AG20443 (cell line): ENCODE measurements around the gene GPR35.

Experiments used
- DNase-seq: peaks from one replicate; pipeline ENCODE4 v3.0.0; 2012; ENCODE audit warnings: low spot score, mixed read lengths

Gene GPR35

GRCh38 chr2:240623531-240624010 lies 1.7 kb upstream of the GPR35 start:
- DNase-seq, result no peak

GRCh38 chr2:240624011-240624949 lies 1.0 kb upstream of the GPR35 start:
- DNase-seq, result no peak

GRCh38 chr2:240626531-240627300 lies 1.4 kb downstream of the GPR35 start:
- DNase-seq, result no peak

GRCh38 chr2:240627736-240628506 lies 2.6 kb downstream of the GPR35 start:
- no peak for DNase-seq

GRCh38 chr2:240628507-240628807 lies 3.2 kb downstream of the GPR35 start:
- DNase-seq, result no peak

GRCh38 chr2:240628808-240629618 lies 3.7 kb downstream of the GPR35 start:
- no peak for DNase-seq

GRCh38 chr2:240629619-240629967 lies 4.3 kb downstream of the GPR35 start:
- no peak for DNase-seq

GRCh38 chr2:240629968-240630770 lies 4.9 kb downstream of the GPR35 start:
- no peak for DNase-seq

GRCh38 chr2:240630771-240631547 lies 5.7 kb downstream of the GPR35 start:
- DNase-seq, result no peak

GRCh38 chr2:240631548-240632305 lies 6.4 kb downstream of the GPR35 start:
- no peak for DNase-seq

GRCh38 chr2:240632306-240632721 lies 7.0 kb downstream of the GPR35 start:
- no peak for DNase-seq

GRCh38 chr2:240635121-240635997 lies 10.1 kb downstream of the GPR35 start:
- no peak for DNase-seq

GRCh38 chr2:240635998-240636547 lies 10.8 kb downstream of the GPR35 start:
- no peak for DNase-seq

GRCh38 chr2:240636563-240637115 lies 11.4 kb downstream of the GPR35 start:
- no peak for DNase-seq

GRCh38 chr2:240637116-240637900 lies 12.0 kb downstream of the GPR35 start:
- DNase-seq, result no peak

GRCh38 chr2:240637901-240638345 lies 12.6 kb downstream of the GPR35 start:
- no peak for DNase-seq
